Measurements from ENCODE around the gene LY6G6F.

LY6G6F gene

DNA sequence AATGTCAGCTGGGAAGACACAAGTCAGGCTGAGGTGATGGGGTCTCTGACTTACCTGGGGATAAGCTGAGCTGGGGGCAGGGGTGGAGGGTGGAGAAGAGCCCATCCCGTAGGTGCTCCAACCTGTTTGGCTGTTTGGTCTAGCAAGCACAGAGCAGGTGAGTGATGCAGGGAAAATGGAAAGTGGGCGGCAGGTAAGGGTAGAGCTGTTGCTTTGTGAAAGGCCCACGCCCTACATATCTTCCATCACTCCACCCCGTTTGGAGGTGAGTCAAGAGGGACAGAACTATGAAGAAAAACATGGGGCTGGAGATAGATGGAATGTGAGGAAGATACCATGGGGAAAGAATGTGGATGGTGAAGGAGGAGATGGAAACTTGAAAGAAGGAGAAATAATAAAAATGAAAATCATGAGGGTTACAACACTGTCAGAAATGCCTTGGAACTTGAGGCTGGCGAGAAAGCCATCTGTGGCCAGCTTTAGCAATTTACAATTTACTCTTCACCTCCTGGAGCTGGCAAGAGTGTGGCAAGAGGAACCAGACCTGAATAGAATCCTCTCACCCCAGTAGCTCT, 13.6 kb downstream of the LY6G6F start:
- in situ Hi-C loops (cut with MboI; ENCODE audit: low pct_unique_long_range_greater_than_20kb, low sequenced_read_pairs) = no loop called here
- DNase-seq = no peak

DNA sequence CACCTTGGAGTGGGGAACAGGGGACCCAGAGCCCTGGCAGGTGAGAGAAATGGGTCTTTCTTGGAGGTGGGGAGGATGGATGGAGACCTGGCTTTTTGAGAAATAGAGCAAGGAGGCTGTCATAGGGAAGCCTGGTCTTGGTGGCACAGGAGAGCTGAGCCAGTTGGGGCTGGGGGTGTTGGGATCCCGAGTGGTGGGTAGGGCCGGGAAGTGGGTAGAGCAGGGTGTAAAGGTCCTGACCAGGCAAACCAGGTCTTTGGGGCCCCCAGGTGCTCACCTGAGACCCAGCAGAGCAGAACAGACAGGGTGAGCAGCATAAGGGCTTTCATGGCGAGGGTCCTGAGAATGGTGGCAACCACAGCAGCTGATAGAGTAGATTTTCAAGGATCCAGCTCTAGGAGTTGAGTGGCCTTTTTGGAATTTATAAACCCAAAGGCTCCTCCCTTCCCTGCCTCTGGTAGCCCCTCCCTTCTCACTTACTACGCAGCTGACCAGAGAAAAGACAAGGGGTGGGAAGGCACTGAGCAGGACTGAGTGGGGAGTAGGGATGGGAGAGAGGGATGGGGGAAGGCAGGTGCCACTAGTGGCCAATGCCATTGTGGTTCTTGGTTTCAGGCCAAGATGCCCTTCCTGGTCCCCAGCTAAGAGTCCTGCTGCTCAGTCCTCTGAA, 14.8 kb downstream of the LY6G6F start, which contains the start of gene LY6G6C:
Gene LY6G6C (minus strand): TSS at position 396 of the 670 bp plus-strand sequence. CDS start 67 bp downstream, at position 329.
- in situ Hi-C loops (cut with MboI; ENCODE audit: low pct_unique_long_range_greater_than_20kb, low sequenced_read_pairs) = no loop called here
- no peak for DNase-seq

DNA sequence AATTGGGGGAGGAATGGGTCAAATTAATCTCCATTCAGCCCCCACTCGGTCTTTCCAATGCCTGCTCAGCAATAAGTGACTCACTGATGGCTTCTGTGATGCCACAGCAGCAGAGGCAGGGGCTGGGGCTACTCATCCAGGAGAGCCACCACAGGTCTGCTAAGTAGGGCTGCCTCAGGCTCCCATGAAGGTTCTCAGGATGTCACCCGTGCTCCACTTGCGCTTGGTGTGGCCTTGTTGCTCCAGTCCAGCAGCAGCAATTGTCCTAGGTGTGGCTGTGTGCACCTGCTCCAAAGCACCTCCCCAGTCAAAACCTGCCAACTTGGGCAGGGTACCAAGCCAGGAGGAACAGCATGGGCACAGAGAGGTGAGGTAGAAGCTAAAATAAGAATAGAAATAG, 15.5 kb downstream of the LY6G6F start:
- in situ Hi-C loops (cut with MboI; ENCODE audit: low pct_unique_long_range_greater_than_20kb, low sequenced_read_pairs) = no loop called here
- DNase-seq = no peak

DNA sequence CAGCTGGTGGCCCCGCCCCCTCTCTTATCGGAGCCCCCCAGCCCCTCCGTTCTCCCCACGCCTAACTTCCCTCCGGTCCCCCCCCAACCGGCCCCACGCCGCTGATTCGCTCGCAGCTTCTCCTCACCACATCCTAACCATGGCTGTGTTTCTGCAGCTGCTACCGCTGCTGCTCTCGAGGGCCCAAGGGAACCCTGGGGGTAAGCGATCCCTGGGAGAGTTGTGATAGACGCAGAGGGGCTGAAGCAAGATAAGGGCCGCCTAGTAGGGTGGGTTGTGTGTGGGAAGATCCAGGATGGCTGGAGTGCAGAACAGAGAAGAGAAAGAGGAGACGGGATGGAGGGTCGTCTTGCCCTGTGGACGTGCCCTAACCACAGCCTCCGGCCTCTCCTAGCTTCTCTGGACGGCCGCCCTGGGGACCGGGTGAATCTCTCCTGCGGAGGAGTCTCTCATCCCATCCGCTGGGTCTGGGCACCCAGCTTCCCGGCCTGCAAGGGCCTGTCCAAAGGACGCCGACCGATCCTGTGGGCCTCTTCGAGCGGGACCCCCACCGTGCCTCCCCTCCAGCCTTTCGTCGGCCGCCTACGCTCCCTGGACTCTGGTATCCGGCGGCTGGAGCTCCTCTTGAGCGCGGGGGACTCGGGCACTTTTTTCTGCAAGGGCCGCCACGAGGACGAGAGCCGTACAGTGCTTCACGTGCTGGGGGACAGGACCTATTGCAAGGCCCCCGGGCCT, 16.7 kb downstream of the LY6G6F start, which contains the start of gene MPIG6B:
Gene MPIG6B (plus strand): TSS at position 129 of the 735 bp plus-strand sequence. CDS start 11 bp downstream, at position 140.
- in situ Hi-C loops (cut with MboI; ENCODE audit: low pct_unique_long_range_greater_than_20kb, low sequenced_read_pairs) = no loop called here
- no peak for DNase-seq

DNA sequence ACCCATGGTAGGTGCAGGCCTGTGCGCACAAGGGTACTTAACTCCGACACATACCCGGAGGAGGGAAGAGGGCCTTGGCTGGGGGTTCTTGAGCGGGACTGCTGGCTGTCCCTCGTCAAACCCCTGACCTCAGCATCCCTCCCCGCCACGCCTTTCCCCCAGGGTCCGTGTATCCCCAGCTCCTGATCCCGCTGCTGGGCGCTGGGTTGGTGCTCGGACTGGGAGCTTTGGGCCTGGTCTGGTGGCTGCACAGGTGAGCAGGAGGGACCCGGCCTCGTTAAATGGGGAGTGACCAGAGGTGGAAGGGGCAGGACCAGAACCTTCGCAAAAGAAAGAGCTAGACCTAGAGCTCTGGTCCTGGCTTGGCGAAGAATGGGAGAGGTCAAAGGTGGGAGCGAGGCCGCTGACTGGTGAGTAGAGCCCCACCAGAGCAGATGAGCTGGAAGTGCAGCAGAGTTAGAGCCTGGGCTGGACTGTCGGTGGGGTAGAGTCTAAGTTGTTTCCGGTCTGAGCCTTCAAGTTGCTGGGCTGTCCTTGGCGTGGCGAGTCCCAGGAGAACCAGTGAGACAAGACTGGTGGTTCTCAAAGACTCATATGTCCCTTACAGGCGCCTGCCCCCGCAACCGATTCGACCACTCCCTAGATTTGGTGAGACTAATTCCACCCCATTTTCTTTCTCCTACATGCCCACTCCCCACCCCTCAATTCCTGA, 17.5 kb downstream of the LY6G6F start:
- in situ Hi-C loops (cut with MboI; ENCODE audit: low pct_unique_long_range_greater_than_20kb, low sequenced_read_pairs) = no loop called here
- DNase-seq = no peak

DNA sequence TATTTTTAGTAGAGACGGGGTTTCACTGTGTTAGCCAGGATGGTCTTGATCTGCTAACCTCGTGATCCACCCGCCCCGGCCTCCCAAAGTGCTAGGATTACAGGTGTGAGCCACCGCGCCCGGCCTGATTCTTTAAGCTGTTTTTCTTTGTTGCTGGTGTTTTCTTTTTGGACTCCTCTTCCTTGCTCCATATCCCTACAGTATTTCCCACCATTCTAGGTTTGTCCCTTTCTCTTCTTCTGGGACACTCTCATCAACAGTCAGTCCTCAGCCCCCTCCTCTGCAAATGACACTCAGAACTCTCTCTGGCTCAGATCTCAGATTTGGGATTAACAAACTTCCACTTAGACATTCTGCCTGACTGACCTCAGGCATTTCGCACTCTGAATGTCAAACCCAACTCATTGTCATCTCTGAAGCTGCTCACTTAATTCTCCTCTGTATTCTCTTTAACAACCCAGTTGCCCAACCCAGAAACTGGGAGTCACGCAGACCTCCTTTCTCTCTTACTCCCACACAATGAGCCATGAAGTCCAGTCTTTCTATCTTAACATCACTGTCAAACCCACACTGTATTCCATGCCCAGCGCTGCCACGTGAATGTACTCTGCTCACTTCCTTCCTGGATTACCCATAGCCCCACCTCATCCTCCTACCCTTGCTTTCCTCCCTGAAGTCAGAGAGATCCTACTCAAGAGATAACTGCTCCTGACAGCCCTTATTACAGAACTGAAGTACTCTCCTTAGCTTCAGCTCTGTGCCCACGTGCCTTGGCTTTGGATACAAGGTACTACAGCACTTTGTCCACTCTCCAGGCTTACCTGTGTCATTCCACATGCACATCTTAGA, 19.1 kb downstream of the LY6G6F start:
- DNase-seq = peak; percentile 86
- in situ Hi-C loops (cut with MboI; ENCODE audit: low pct_unique_long_range_greater_than_20kb, low sequenced_read_pairs) = no loop called here

DNA sequence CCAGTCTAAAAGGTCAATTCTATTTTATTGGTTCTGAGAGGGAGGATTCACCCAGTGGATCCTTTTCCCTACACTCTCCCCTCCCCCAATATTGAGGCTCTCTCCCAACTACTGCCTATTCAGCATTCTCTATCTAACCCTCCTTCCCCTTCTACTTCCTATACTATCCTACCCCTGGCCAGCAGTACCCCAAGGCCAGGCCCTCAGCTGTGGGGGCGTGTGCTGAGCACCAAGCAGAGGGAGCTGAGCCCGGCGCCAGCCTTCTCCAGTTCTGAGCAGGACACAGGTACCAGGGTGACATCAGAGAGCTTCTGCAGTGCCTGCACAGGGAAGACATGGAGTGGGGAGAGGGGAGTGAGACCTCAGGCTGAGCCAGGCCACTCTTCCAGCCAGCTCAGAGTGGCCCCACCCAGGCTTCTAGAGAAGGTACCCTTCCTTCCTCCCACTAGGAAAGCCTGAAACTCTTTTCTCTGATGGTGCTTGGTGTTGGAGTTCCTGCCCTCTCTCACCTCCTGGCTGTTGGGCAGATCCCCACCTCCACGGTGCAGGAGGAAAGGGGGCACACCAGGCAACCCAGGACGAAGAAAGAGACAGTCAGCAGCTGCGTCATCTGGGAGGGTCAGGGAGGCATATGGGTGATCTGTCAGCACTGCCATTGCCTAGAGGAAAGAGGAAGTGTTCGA, 20.5 kb downstream of the LY6G6F start:
- in situ Hi-C loops (cut with MboI; ENCODE audit: low pct_unique_long_range_greater_than_20kb, low sequenced_read_pairs) = no loop called here
- peak; percentile 27 for DNase-seq

DNA sequence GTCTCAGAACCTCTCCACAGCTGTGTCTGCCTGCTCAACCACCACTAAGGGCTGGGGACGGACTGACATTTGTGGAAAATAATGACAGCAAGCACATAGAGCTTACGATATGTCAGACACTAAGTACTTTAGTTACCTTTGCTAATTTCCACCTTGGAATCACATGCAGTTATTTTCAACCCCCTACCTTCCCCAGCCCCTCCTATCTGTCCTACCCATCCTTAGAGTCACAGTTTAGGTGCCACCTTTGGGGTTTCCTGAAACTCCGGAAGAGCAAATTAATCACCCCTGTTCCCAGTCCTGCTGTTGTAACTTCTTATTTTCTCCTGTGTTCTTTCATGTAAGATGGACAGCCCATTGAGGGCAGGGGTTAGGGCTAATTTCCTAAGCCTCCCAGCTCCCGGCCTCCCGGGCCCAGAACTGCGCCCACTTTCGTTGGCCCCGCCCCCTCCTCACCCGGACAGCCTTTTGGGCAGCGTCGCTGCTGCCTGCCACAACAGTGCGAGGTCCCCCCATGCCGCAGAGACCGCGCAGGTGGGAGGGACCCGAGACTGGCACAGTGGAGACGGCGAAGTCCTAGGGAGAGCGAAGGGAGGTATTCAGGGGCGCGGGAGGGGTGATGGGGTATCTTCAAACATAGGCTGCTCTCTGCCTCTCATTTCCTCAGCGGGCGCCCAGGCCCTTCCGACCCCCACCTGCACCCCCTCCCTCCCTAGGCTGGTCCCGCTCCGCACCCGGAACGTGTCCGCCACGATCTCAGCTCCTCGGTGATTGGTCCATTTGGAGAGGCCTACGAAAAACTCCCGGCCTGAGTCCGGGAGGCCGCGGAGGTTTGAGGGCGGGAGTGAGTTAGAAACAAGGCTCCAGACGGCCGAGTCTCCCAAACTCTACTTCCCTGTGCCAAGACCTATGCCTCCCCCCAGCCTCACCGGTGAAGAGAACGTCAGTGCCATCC, 21.3 kb downstream of the LY6G6F start:
- in situ Hi-C loops (cut with MboI; ENCODE audit: low pct_unique_long_range_greater_than_20kb, low sequenced_read_pairs) = no loop called here
- peak; percentile 91 for DNase-seq

DNA sequence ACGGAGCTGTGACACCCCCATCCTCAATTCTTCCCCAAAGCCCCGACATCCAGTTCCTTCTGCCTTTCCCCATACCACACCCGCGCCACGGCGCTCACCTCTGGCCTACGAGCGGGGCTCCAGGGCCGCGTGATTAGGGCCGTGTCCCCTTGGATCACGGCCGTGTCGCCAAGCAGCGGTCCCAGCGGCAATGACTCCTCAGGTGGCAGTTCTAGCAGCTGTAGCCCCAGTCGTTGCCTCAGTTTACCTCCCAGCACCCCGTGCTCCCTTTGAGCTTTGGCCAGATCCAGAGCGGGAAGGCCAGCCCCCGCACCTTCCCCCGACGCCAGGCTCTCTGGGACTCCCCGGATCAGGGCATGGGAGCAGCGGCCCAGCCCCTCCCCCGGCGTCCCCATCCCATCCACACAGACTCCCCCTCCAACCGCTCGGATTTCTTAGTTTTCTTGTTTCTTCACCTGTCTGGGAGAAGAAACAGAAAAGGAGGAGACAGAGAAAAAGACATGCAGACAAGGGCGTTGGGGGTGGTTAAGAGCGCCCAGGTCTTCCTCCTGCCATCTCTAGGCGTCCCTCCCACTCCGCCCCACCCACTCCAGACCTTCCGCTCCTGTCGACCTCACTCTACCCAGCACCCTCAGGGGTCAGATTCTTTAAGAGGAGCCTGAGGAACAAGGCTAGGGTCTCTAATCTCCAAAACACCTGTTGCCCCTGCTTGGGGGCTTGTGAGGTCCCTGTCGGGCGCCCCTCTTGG, 22.3 kb downstream of the LY6G6F start, which contains the start of gene DDAH2:
Gene DDAH2 (minus strand): TSS at position 533 of the 748 bp plus-strand sequence. CDS start 138 bp downstream, at position 395.
- DNase-seq = no peak
- in situ Hi-C loops (cut with MboI; ENCODE audit: low pct_unique_long_range_greater_than_20kb, low sequenced_read_pairs) = no loop called here

DNA sequence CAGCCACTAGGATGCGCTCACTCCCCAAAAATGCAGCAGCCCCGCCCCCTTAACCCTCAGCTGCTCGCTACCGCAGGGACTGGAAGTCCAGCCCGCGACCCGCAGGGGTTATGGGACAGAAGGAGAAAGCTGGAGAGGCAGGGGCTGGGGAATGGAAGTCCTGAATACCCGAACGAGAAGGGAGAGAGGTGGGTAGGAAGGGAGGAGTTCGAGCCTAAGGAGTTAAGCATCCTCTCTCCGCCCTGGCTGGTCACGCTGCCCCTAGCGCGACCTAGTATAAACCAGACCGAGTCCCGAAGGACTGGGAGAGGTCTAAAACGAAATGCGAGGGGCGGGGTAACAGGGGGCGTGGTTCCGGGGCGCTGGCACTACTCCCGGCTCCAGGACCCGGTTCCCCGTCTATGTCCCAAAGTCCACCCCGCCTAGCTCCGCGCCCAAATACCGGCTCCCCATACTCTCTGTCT, 22.9 kb downstream of the LY6G6F start:
- peak; percentile 92 for DNase-seq
- in situ Hi-C loops (cut with MboI; ENCODE audit: low pct_unique_long_range_greater_than_20kb, low sequenced_read_pairs) = no loop called here

DNA sequence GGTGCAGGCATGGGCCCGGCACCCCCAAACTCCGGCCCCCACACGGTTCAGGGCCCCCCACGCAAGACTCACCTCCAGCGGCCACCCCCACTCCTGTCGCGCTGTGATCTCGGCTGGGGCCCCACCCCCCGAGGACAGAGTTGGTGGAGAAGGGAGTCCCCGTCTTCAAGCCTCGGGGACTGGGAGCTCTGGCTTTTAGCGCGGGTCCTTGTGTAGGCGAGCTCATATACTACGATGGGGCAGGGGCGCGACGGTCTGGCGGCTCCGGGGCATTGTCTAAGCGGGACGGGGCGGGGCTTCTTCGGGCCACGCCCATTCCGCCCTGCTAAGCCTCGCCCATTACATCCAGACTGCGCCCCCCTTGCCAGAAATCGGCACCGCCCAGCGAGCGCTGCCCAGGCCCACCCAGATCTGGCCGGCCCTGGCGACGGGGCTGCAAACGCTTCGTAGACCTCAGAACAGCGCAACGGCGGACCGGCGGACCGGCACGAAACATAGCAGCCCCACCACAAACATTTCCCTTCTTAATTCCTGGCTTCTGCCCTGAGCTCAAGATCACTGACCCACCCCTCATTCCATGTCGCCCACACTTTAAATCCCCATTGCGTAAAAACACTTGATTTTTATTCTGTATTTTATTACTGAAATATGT, 23.4 kb downstream of the LY6G6F start:
- in situ Hi-C loops (cut with MboI; ENCODE audit: low pct_unique_long_range_greater_than_20kb, low sequenced_read_pairs) = no loop called here
- DNase-seq = peak; percentile 93

DNA sequence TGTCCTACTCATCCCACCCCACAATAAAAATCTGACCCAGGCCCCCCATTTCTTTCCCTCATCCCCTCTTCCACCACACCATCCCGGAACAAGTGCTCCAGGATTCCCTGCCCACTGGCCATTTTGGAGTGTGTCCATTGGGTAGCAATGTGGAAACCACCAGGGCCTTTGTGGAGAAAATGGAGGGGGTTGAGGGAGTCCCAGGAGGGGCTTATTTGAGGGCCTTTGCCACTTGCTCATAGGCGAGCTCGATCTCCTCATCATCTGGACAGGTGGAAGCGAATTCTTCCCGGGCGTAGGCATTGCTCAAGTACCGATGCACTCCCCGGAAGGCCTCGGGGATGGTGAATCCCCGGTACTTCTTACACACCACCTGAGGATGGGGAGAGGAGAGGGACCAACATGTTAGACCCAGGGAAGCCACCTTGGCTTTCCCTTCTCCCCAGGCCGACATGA, 24.0 kb downstream of the LY6G6F start:
- no peak for DNase-seq
- in situ Hi-C loops (cut with MboI; ENCODE audit: low pct_unique_long_range_greater_than_20kb, low sequenced_read_pairs) = no loop called here

DNA sequence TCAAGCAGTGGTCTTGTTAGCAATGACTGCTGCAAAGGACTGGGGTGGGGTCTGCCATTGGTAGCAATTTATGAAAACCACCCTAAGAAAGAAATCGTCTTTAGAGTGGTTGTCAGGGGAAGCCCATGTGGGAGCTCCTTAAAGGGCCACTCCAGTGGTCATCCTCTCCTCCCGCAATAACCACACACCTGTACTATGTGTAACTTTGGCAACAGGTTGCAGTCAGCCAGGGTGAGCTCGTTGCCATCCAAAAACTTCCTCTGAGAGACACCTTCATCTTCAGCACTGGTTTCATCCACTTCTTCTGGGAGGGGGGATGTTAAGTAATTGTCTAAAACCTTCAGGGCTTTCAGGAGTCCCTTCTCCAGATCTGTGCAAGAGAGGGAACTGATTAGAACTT, 25.4 kb downstream of the LY6G6F start:
- in situ Hi-C loops (cut with MboI; ENCODE audit: low pct_unique_long_range_greater_than_20kb, low sequenced_read_pairs) = no loop called here
- DNase-seq = no peak

DNA sequence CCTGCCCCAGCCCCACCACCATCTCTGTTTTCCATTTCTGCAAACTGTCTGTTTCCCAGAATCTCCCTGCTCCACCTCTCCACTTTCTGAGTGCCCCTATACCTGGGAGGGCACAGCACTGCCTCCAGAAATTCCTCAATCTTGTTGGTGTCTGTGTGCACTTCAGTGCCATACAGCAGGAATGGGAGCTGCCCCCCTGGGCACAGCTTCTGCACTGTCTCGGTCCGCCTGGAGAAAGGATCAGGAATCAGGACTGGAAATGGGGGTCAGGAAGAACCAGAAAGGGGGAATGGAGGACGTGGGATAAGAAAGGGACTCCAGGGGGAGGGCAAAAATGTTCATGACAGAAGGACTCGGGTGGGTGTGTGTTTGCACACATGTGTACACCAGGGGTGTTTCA, 27.1 kb downstream of the LY6G6F start:
- in situ Hi-C loops (cut with MboI; ENCODE audit: low pct_unique_long_range_greater_than_20kb, low sequenced_read_pairs) = no loop called here
- no peak for DNase-seq

DNA sequence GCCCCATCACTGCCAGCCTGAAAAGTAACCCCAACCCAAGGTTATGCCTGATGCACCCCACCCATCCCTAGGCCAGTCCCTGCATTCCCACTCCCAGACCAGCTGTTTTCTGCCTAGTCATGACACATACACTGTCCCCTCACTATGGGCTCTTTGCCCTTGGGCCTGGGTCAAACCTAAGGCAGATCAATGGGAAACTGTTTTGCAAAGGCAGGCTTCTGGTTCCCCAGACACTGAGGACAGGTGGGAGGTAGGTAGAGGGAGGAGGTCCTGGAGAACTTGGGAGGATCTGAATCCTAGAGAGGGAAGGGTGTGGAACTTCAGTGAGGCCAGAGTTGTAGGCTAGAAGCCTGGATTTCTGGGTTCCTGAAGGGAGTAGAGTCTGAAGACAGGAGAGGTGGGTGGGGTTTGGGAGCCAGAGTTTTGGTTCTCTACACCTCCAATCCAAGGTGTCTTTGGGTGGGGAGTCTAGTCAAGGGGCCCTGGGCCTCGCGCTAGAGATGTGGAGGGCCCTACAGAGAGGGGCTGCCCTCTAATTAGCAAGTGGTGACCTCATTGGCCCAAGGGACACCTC, 27.7 kb downstream of the LY6G6F start:
- in situ Hi-C loops (cut with MboI; ENCODE audit: low pct_unique_long_range_greater_than_20kb, low sequenced_read_pairs) = no loop called here

More for the DNA sequence above, 27.7 kb downstream of the LY6G6F start:
- no peak for DNase-seq

Measured in KBM-7 (cell line).